ENCODE data around the gene ZSWIM9. TPM values are rescaled to one million over a fixed set of nuclear protein-coding genes. Genes with fewer than 3 reads are reported as not detected.

Gene ZSWIM9
- total RNA-seq, 1 donor from 2014 or later, result 1.3 TPM

DNA sequence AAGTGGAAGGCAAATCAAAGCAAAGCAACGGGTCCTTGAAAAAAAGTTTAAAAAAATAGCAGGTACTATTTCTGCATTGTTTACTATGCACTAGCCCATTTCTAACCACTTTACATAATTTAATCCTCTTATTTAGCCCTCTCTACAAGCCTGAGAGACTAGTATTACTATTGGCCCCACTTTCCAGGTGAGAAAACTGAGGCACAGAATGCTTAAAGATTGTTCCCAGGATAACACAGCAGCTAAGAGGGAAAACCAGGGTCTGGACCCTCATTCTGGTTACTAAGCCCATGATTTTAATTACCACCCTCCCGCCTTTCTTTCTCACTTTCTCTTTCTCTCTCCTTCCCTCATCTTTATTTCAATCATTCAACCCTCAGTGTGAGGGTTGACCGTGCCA is 5.7 kb downstream of the ZSWIM9 start:
- Histone ChIP-seq H3K36me3 (ENCODE audit: control insufficient read depth, insufficient read depth, low read length) (peaks cover 9% of the 10 kb centered on the region), H3K27me3 (ENCODE audit: control insufficient read depth, insufficient read depth, low read length) (no peaks in the 10 kb centered on the region), H3K4me3 (ENCODE audit: low read depth, low read length) (no peak overlapping the region)
- no peak for DNase-seq (ENCODE audit: low read depth)
- TF ChIP-seq, protein P1, sequence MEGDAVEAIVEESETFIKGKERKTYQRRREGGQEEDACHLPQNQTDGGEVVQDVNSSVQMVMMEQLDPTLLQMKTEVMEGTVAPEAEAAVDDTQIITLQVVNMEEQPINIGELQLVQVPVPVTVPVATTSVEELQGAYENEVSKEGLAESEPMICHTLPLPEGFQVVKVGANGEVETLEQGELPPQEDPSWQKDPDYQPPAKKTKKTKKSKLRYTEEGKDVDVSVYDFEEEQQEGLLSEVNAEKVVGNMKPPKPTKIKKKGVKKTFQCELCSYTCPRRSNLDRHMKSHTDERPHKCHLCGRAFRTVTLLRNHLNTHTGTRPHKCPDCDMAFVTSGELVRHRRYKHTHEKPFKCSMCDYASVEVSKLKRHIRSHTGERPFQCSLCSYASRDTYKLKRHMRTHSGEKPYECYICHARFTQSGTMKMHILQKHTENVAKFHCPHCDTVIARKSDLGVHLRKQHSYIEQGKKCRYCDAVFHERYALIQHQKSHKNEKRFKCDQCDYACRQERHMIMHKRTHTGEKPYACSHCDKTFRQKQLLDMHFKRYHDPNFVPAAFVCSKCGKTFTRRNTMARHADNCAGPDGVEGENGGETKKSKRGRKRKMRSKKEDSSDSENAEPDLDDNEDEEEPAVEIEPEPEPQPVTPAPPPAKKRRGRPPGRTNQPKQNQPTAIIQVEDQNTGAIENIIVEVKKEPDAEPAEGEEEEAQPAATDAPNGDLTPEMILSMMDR (IDR thresholded peaks at IDR 0.05; ENCODE audit: insufficient read depth, low read length, severe bottlenecking), result no peak
- no peak for FAIRE-seq

DNA sequence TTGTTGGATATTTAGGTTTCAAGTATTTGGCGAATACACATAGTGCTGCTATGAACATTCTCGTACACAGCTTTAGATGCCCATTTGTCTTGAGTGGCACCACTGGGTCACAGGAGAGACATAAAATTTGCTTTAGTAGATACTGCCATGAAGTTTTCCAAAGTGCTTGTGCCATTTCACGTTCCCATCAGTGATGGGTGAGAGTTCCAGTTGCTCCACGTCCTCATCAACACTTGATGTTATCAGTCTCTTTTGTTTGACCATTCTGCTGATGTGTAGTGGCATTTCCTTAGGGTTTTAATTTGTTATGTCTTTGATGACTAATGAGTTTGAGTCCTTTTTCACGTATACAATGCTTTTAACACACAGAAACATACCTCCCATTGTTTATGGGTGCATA is 11.0 kb downstream of the ZSWIM9 start:
- TF ChIP-seq, protein P1 (IDR thresholded peaks at IDR 0.05; ENCODE audit: insufficient read depth, low read length, severe bottlenecking), result no peak
- DNase-seq (ENCODE audit: low read depth), result no peak
- Histone ChIP-seq H3K36me3 (ENCODE audit: control insufficient read depth, insufficient read depth, low read length) (peaks cover 1% of the 10 kb centered on the region), H3K27me3 (ENCODE audit: control insufficient read depth, insufficient read depth, low read length) (no peaks in the 10 kb centered on the region), H3K4me3 (ENCODE audit: low read depth, low read length) (no peak overlapping the region)
- no peak for FAIRE-seq

DNA sequence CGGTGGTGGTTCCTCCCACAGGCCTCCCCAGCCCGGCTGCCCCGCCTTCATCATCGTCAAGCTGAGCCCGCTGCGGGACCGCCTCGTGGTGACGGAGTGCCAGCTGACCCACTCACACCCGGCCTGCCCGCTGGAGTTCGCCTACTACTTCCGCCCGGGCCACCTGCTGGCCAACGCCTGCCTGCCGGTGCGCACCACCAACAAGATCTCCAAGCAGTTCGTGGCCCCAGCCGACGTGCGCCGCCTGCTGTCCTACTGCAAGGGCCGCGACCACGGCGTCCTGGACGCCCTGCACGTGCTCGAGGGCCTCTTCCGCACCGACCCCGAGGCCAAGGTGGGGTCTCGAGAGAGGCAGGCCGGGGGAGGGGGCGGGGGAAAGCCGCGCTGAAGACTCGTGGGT is 12.0 kb downstream of the ZSWIM9 start:
- FAIRE-seq (no peak), DNase-seq (ENCODE audit: low read depth) (no peak)
- H3K27me3 ChIP-seq (ENCODE audit: control insufficient read depth, insufficient read depth, low read length), result no peaks in the 10 kb centered on the region
- peaks cover 1% of the 10 kb centered on the region for H3K36me3 ChIP-seq (ENCODE audit: control insufficient read depth, insufficient read depth, low read length)
- no peak overlapping the region for H3K4me3 ChIP-seq (ENCODE audit: low read depth, low read length)
- TF ChIP-seq, protein P1 (IDR thresholded peaks at IDR 0.05; ENCODE audit: insufficient read depth, low read length, severe bottlenecking), result no peak

DNA sequence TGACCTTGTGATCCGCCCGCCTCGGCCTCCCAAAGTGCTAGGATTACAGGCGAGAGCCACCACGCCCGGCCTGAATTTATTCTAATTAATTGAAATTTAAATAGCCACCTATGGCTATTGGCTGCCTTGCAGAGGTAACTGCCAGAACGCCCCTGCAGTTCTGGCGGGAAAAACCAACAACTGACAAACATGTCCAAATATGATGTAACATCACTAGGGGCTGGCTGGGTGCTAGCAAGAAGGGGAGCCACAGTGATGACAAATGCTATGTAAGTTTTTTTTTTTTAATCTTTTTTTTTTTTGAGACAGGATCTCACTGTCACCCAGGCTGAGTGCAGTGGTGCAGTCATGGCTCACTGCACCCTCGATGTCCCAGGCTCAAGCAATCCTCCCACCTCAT is 12.9 kb downstream of the ZSWIM9 start:
- no peak for DNase-seq (ENCODE audit: low read depth)
- TF ChIP-seq, protein P1 (IDR thresholded peaks at IDR 0.05; ENCODE audit: insufficient read depth, low read length, severe bottlenecking), result no peak
- no peak overlapping the region for H3K4me3 ChIP-seq (ENCODE audit: low read depth, low read length)
- H3K27me3 ChIP-seq (ENCODE audit: control insufficient read depth, insufficient read depth, low read length), result no peaks in the 10 kb centered on the region
- peaks cover 1% of the 10 kb centered on the region for H3K36me3 ChIP-seq (ENCODE audit: control insufficient read depth, insufficient read depth, low read length)
- no peak for FAIRE-seq

DNA sequence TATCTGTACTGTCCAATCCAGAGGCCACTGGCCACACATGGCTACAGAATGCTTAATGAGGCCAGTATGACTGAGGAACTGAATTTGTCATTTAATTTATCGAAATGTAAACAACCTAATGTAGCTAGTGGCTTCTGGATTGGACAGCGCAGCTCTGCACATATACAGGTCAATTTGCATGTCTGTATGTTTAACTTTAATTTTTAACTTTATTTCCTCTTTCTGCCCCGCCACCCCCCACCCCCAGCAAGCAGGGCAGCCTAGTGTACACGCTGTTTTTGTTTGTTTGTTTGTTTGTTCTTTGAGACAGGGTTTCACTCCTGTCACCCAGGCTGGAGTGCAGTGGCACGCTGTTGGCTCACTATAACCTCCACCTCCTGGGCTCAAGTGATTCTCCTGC is 15.5 kb downstream of the ZSWIM9 start:
- Histone ChIP-seq H3K36me3 (ENCODE audit: control insufficient read depth, insufficient read depth, low read length) (peaks cover 3% of the 10 kb centered on the region), H3K4me3 (ENCODE audit: low read depth, low read length) (no peak overlapping the region), H3K27me3 (ENCODE audit: control insufficient read depth, insufficient read depth, low read length) (no peaks in the 10 kb centered on the region)
- DNase-seq (ENCODE audit: low read depth) (no peak), FAIRE-seq (no peak)
- TF ChIP-seq, protein P1 (IDR thresholded peaks at IDR 0.05; ENCODE audit: insufficient read depth, low read length, severe bottlenecking), result no peak

DNA sequence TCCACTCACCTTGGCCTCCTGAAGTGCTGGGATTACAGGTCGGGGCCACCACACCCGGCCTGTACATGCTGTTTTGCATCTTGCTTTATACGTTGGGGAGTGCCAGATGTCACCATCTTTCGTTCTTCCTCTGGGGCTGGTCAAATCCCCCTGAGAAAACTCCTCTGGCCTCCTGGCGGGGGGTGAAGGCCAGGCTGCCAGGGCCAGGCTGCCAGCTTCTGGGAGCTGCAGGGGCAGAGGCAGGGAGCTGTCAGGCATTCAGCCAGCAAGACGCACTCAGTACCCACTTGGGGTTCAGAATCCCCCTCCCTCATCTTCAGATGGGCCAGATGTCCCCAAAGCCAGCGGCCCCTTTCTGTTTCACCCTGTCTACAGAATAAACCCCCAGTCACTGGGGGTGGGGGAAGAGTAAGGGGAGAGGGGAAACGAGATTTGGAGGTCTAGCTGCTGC is 16.1 kb downstream of the ZSWIM9 start:
- Histone ChIP-seq H3K27me3 (ENCODE audit: control insufficient read depth, insufficient read depth, low read length) (no peaks in the 10 kb centered on the region), H3K36me3 (ENCODE audit: control insufficient read depth, insufficient read depth, low read length) (peaks cover 3% of the 10 kb centered on the region), H3K4me3 (ENCODE audit: low read depth, low read length) (no peak overlapping the region)
- DNase-seq (ENCODE audit: low read depth) (no peak), FAIRE-seq (no peak)
- TF ChIP-seq, protein P1 (IDR thresholded peaks at IDR 0.05; ENCODE audit: insufficient read depth, low read length, severe bottlenecking), result no peak

Data from bronchial epithelial cell (primary cell).